Gastroesophageal sphincter (tissue), 3 donors: Measurements from ENCODE around the gene CASP9.

Source experiments
- CTCF ChIP-seq, 4 experiments: fragments of 200-600 bp in 2 of 4; fragments of 450-650 bp in 2 of 4; sonication (generic) in 1 of 4; IDR thresholded peaks; one replicate each; pipeline ENCODE4 v1.5.1; 2017 to 2019; ENCODE audit warnings: antibody characterized with exemption in 4 of 4, mild to moderate bottlenecking in 2 of 4, moderate library complexity in 2 of 4
- POLR2AphosphoS5 ChIP-seq: sonication (generic); formaldehyde crosslinking; IDR thresholded peaks from one replicate; pipeline ENCODE4 v1.6.1; 2017; ENCODE audit warnings: antibody characterized with exemption

- TF ChIP-seq CTCF (IDR thresholded peaks at IDR 0.05) (no peak), POLR2AphosphoS5 (no peak)
Measured at GRCh38 chr1:15500184-15501178, 23.5 kb downstream of the CASP9 start.
